Epithelial cell of proximal tubule (primary cell): Measurements from ENCODE around the gene TDG. TPM values are rescaled to one million over a fixed set of nuclear protein-coding genes. Genes with fewer than 3 reads are reported as not detected.
A peak's percentile ranks its signal among the peaks of the same experiment; 100 is the strongest.

Source experiments
- DNase-seq: peaks from one replicate; pipeline ENCODE4 v3.0.0-alpha.2; 2011; ENCODE audit warnings: low read depth
- H3K4me3 ChIP-seq: 2 replicates; pipeline ENCODE4 v1.5.1; 2011; ENCODE audit warnings: low read depth, mild to moderate bottlenecking, low read length
- total RNA-seq: library from RNA; depleted of rRNA; stranded (reverse); fragments of >200 nt; gene quantifications from 2 replicates; pipeline ENCODE4 v1.2.3, GENCODE V29; 2015
- TF ChIP-seq, protein P1 (sequence below): conservative IDR thresholded peaks from 2 replicates; pipeline ENCODE4 v1.5.1; 2012; ENCODE audit warnings: low read depth, mild to moderate bottlenecking, low read length

The TDG gene
- total RNA-seq, 1 donor from 2014 or later, result 18.9 TPM

DNA sequence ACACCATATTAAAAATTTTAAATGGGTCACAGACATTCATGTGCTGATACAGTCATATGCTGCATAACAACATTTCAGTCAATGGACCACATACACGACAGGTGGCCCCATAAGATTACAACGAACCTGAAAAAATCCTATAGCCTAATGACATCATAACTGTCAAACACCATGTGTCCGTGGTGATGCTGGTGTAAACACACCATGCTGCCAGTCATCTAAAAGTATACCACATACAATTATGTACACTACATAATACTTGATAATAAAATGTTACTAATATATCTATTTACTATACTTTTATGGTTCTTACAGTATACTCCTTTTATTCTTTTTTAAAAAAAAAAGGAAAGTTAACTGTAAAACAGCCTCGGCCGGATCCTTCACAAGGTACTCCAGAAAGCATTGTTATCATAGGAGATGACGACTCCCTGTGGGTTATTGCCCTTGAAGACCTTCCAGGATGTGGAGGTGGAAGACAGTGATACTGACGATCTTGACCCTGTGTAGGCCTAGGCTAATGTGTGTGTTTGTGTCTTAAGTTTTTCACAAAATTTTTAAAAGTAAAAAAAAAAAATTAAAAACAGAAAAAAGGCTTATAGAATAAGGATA is 5.0 kb upstream of the TDG start:
- DNase-seq, result no peak
- H3K4me3 ChIP-seq, result no peak overlapping the region
- TF ChIP-seq, protein P1, sequence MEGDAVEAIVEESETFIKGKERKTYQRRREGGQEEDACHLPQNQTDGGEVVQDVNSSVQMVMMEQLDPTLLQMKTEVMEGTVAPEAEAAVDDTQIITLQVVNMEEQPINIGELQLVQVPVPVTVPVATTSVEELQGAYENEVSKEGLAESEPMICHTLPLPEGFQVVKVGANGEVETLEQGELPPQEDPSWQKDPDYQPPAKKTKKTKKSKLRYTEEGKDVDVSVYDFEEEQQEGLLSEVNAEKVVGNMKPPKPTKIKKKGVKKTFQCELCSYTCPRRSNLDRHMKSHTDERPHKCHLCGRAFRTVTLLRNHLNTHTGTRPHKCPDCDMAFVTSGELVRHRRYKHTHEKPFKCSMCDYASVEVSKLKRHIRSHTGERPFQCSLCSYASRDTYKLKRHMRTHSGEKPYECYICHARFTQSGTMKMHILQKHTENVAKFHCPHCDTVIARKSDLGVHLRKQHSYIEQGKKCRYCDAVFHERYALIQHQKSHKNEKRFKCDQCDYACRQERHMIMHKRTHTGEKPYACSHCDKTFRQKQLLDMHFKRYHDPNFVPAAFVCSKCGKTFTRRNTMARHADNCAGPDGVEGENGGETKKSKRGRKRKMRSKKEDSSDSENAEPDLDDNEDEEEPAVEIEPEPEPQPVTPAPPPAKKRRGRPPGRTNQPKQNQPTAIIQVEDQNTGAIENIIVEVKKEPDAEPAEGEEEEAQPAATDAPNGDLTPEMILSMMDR, result no peak

DNA sequence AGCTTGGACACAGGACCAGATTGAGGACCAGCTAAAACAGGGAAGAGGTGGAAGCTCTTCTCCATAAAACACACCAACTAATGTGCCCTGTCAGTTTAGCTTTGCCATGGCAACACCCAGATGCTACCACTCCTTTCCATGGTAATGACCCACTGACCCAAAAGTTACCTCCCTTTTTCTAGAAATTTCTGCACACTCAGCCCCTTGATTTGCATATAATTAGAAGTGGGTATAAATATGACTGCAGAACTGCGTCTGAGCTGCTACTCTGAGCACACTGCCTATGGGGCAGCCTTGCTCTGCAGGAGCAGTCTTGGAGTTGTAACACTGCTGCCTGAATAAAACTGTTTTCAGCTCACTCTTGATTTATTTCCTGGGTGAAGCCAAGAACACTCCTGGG is 3.2 kb upstream of the TDG start:
- TF ChIP-seq, protein P1, result no peak
- H3K4me3 ChIP-seq, result no peak overlapping the region
- no peak for DNase-seq

DNA sequence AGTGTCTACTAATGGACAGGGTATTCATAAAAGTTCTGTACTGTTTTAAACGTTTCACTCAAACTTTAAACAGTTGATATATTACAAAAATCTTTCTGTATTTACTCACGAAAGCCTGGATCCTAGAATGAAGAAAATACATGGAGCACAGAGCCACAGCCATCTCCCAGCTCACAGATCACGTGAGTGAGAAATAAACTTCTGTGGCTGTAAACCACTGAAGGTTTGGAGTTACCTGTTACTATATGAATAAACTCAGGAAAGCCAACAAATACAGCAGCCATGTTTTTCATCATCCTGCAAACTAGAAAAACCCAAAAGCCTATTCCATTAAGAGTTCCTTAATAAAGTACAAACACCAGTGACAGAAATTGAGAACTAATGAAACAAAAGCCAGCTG is 867 bp upstream of the TDG start:
- TF ChIP-seq, protein P1, result no peak
- H3K4me3 ChIP-seq, result peak overlapping the region; percentile 77
- no peak for DNase-seq

DNA sequence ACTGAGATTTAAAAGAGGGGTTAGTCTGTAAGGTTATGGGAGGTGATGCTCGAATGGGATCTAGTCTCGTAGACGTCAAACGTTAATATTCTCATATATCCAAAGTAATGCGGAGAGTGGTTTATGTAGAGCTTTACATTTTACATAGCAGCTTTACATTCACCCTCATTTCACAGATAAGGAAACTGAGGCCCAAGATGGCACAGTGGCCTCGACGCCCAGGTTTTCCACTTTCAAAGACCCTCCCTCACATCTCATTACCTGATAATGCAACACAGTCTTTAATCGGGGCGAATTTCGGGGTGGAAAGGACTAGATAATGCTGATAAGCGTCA is 450 bp upstream of the TDG start:
- TF ChIP-seq, protein P1, result no peak
- DNase-seq, result no peak
- peak overlapping the region; percentile 77 for H3K4me3 ChIP-seq

DNA sequence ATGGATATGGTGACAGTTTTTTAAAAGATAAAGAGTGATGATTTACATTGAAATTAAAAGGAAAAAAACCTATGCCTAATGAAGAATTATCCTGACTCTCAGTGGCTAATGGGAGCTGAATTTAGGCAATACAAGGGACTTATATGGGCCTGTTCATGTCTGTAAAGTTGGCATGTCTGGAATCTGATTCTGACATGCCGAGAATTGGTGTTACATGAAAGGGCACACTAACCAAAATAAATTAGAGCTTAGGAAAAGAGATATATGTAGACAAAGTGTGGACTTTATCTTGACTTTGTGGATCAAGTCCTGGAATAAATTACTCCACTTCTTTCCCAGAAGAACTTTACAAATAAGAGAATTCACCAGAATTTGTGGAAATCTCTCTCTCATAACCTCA is 1.1 kb downstream of the TDG start:
- peak overlapping the region; percentile 77 for H3K4me3 ChIP-seq
- TF ChIP-seq, protein P1, result no peak
- no peak for DNase-seq

DNA sequence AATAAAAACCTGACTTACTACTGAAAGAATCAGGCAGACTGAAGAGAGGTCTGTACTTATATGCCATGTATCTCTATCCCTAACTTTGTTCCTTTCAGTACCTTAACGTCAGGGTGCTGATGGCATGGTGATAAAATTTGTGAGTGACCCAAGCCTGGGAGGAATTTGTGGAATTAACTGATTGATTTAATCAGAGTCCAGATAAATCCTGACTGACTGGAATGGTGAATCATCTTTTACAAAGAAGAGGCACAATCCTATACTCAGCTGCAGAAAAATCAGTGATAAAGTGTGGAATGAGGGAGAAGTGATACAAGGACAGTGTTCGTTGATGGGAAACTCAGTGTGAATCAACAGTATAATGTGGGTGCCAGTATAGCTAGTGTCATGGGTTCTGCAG is 3.7 kb downstream of the TDG start:
- TF ChIP-seq, protein P1, result no peak
- DNase-seq, result no peak
- no peak overlapping the region for H3K4me3 ChIP-seq

DNA sequence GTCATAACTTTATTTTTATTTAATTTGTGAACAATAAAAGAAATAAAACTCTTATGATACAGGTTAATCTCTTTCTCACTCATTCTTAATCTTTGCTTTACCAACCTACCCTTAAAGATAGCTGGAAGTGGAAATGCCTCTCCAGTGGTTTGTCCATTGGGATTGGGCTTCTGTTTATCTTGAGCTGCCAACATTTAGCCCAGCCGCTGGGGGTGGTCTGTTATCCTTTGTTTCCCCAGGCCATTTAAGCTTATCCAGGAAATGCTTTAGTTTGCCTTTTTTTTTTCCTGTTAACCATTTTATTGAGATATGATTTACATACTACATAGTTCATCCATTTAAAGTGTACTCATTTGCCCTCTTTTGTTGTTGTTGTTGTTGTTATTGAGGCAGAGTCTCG is 8.2 kb downstream of the TDG start:
- no peak overlapping the region for H3K4me3 ChIP-seq
- DNase-seq, result no peak
- TF ChIP-seq, protein P1, result no peak
